GM12878 (cell line): Measurements from ENCODE around the gene SEPTIN7. TPM values are rescaled to one million over a fixed set of nuclear protein-coding genes. Genes with fewer than 3 reads are reported as not detected.

Source experiments
- ATAC-seq: fragments of 200-7000 bp; cut with Tn5 transposase; 3 replicates; pipeline ENCODE4 v1.9.1; 2020; ENCODE audit warnings: mild to moderate bottlenecking, moderate library complexity
- BruUV-seq: library from RNA; stranded (reverse); fragments of 400-500 nt; replicated peaks from 2 replicates; lab custom pipeline; 2021; lab: Mats Ljungman, UMichigan
- CTCF ChIA-PET: fragments of 300-600 bp; sonication (Branson Sonifier 250); formaldehyde crosslinking; extraction: SDS; loops from one replicate; lab custom pipeline; 2021; ENCODE audit warnings: inconsistent platforms; lab: Yijun Ruan, JAX
- POLR2A ChIA-PET: fragments of 350-600 bp; formaldehyde crosslinking; extraction: SDS; loops from one replicate; lab custom pipeline; 2021; ENCODE audit warnings: inconsistent platforms; lab: Charles Lee
- RAD21 ChIA-PET: fragments of 300-600 bp; sonication (Branson Sonifier 250); formaldehyde crosslinking; loops from one replicate; lab custom pipeline; 2023; ENCODE audit warnings: antibody characterized with exemption; ENCODE audit not compliant: unreplicated experiment; lab: Charles Lee
- SMC1A ChIA-PET: fragments of 300-600 bp; sonication (Branson Sonifier 250); formaldehyde crosslinking; loops from one replicate; lab custom pipeline; 2023; ENCODE audit not compliant: unreplicated experiment, uncharacterized antibody; lab: Charles Lee
- DNase-seq: peaks from one replicate; pipeline ENCODE4 v3.0.0-alpha.2; 2011; ENCODE audit warnings: low read depth, low spot score
- FAIRE-seq: peaks from 3 replicates; lab custom pipeline; 2011; peaks lifted over from hg19 to GRCh38; lab: Jason Lieb, UNC
- H2AFZ ChIP-seq: 2 replicates; pipeline ENCODE4 v1.6.0; 2011; ENCODE audit warnings: low read depth, low read length, control low read depth; ENCODE audit not compliant: control insufficient read depth
- H3K27ac ChIP-seq: 2 replicates; pipeline ENCODE4 v1.5.1; 2011; ENCODE audit warnings: control low read depth; ENCODE audit not compliant: control insufficient read depth, insufficient read depth
- H3K27me3 ChIP-seq, 2 experiments: replicated peaks in 1 of 2; 2 replicates each; pipeline versions ENCODE4 v1.6.0 to v1.6.1; 2011; ENCODE audit warnings: low read length in 1 of 2; ENCODE audit not compliant: control insufficient read depth in 2 of 2, insufficient read depth in 2 of 2
- H3K36me3 ChIP-seq, 2 experiments: 2 replicates each; pipeline ENCODE4 v1.5.1; 2011; ENCODE audit warnings: low read length in 1 of 2; ENCODE audit not compliant: control insufficient read depth in 2 of 2, insufficient read depth in 2 of 2
- H3K4me1 ChIP-seq: 2 replicates; pipeline ENCODE4 v1.6.1; 2011; ENCODE audit warnings: mild to moderate bottlenecking, low read length, moderate library complexity, mixed read lengths; ENCODE audit not compliant: control insufficient read depth, insufficient read depth
- H3K4me2 ChIP-seq: 2 replicates; pipeline ENCODE4 v1.6.0; 2011; ENCODE audit warnings: control low read depth; ENCODE audit not compliant: control insufficient read depth, insufficient read depth
- H3K4me3 ChIP-seq: fragments of 200-600 bp; sonication (generic); 2 replicates; pipeline ENCODE4 v1.5.1; 2016
- H3K79me2 ChIP-seq: 2 replicates; pipeline ENCODE4 v1.6.0; 2011; ENCODE audit warnings: low read length; ENCODE audit not compliant: control insufficient read depth, insufficient read depth
- H3K9ac ChIP-seq: 2 replicates; pipeline ENCODE4 v1.8.0; 2011; ENCODE audit warnings: low read length, control low read depth, mixed read lengths; ENCODE audit not compliant: control insufficient read depth, insufficient read depth
- H3K9me3 ChIP-seq: replicated peaks from 3 replicates; pipeline ENCODE4 v1.5.1; 2011; ENCODE audit warnings: mild to moderate bottlenecking, low read length; ENCODE audit not compliant: control insufficient read depth, insufficient read depth
- H4K20me1 ChIP-seq: 2 replicates; pipeline ENCODE4 v1.6.0; 2011; ENCODE audit not compliant: control insufficient read depth, insufficient read depth
- BACH1 ChIP-seq: fragments of 450-650 bp; IDR thresholded peaks from 2 replicates; pipeline ENCODE4 v1.6.1; 2017; ENCODE audit warnings: mild to moderate bottlenecking, borderline replicate concordance
- BHLHE40 ChIP-seq, 2 experiments: fragments of 450-650 bp in 1 of 2; IDR thresholded peaks; 2 replicates each; pipeline ENCODE4 v1.6.1; 2011 to 2017; ENCODE audit warnings: low read depth in 2 of 2, borderline replicate concordance in 1 of 2, improper control_type of control experiment in 1 of 2, low read length in 1 of 2, mild to moderate bottlenecking in 1 of 2
- IKZF2 ChIP-seq, 2 experiments: fragments of 450-650 bp; IDR thresholded peaks; 2 replicates each; pipeline ENCODE4 v1.6.1; 2017; ENCODE audit warnings: mild to moderate bottlenecking in 2 of 2, moderate library complexity in 2 of 2
- KDM1A ChIP-seq: fragments of 200-600 bp; sonication (generic); IDR thresholded peaks from 2 replicates; pipeline ENCODE4 v1.6.1; 2016; ENCODE audit warnings: borderline replicate concordance
- MEF2B ChIP-seq: fragments of 450-650 bp; IDR thresholded peaks from 2 replicates; pipeline ENCODE4 v1.6.1; 2018; ENCODE audit warnings: mild to moderate bottlenecking, moderate library complexity; ENCODE audit not compliant: partially characterized antibody, poor library complexity, severe bottlenecking
- MYB ChIP-seq: fragments of 150-350 bp; IDR thresholded peaks from 2 replicates; pipeline ENCODE4 v1.6.1; 2014; ENCODE audit warnings: mild to moderate bottlenecking, low read depth, low read length, borderline replicate concordance
- NR2F1 ChIP-seq: fragments of 450-650 bp; conservative IDR thresholded peaks from 2 replicates; pipeline ENCODE4 v1.6.1; 2017; ENCODE audit warnings: mild to moderate bottlenecking
- RB1 ChIP-seq: fragments of 450-650 bp; formaldehyde crosslinking; IDR thresholded peaks from 2 replicates; pipeline ENCODE4 v1.6.1; 2017; ENCODE audit warnings: mild to moderate bottlenecking, borderline replicate concordance
- SMC3 ChIP-seq: IDR thresholded peaks from 2 replicates; pipeline ENCODE4 v1.6.1; 2011; ENCODE audit warnings: low read length, improper control_type of control experiment, borderline replicate concordance
- SPI1 ChIP-seq: IDR thresholded peaks from 2 replicates; pipeline ENCODE4 v1.6.1; 2011; ENCODE audit warnings: low read depth, mild to moderate bottlenecking, low read length, moderate library complexity, borderline replicate concordance; ENCODE audit not compliant: insufficient read depth
- TARDBP ChIP-seq: IDR thresholded peaks from 2 replicates; pipeline ENCODE4 v1.6.1; 2016; ENCODE audit warnings: borderline replicate concordance
- WRNIP1 ChIP-seq: IDR thresholded peaks from 2 replicates; pipeline ENCODE4 v1.6.1; 2011; ENCODE audit warnings: low read depth, low read length, improper control_type of control experiment, borderline replicate concordance
- ZBED1 ChIP-seq: IDR thresholded peaks from 2 replicates; pipeline ENCODE4 v1.6.1; 2016; ENCODE audit warnings: borderline replicate concordance
- ZNF207 ChIP-seq: fragments of 450-650 bp; IDR thresholded peaks from 2 replicates; pipeline ENCODE4 v1.6.1; 2014; ENCODE audit warnings: antibody characterized with exemption, mild to moderate bottlenecking, borderline replicate concordance
- WGBS: methylation state at CpG from one replicate; pipeline ENCODE4 v1.1.6; 2016; ENCODE audit warnings: low lambda C conversion rate; ENCODE audit not compliant: insufficient replicate concordance, insufficient coverage; ENCODE audit errors: missing lambda C conversion rate; 5-methylcytosine and 5-hydroxymethylcytosine counted together
- in situ Hi-C: fragments of 300-500 bp; cut with MboI; formaldehyde crosslinking; loops from 9 replicates; pipeline ENCODE4 v1.14.3; 2018; ENCODE audit warnings: mixed read lengths
- intact Hi-C: fragments of 100-400 bp; cut with micrococcal nuclease; formaldehyde crosslinking; loops from one replicate; pipeline ENCODE4 v1.14.2; 2022; ENCODE audit not compliant: unreplicated experiment
- polyA plus RNA-seq, 11 experiments: library from polyadenylated mRNA; depleted of rRNA in 4 of 11; unstranded in 6 of 11; stranded (reverse) in 5 of 11; fragments of >200 nt; fragmentation: Nextera tagmentation in 4 of 11; fragmentation: Illumina TruSeq in 1 of 11; extraction: Ambion mirVana in 4 of 11; extraction: Trizol in 1 of 11; gene quantifications; 1 replicate in 1 of 11; 2 replicates in 10 of 11; pipeline versions ENCODE4 v1.2.1 to v1.2.3, GENCODE V29; 2011 to 2016; ENCODE audit warnings: inconsistent platforms in 2 of 11, missing spikeins in 2 of 11, low read depth in 1 of 11
- total RNA-seq, 4 experiments: library from RNA; depleted of rRNA in 3 of 4; stranded (reverse); fragments of >200 nt in 3 of 4; fragmentation: Illumina TruSeq in 1 of 4; extraction: Trizol in 1 of 4; gene quantifications; 2 replicates each; pipeline versions ENCODE4 v1.2.1 to v1.2.3, GENCODE V29; 2013 to 2021
- TF ChIP-seq, protein P1 (sequence below): IDR thresholded peaks from 2 replicates; pipeline ENCODE4 v1.6.1; 2011; ENCODE audit warnings: mild to moderate bottlenecking, low read depth, low read length, moderate library complexity; ENCODE audit not compliant: insufficient replicate concordance
- TF ChIP-seq, protein P2 (sequence below): fragments of 450-650 bp; IDR thresholded peaks from 2 replicates; pipeline ENCODE4 v1.6.1; 2017; ENCODE audit warnings: antibody characterized with exemption, mild to moderate bottlenecking, moderate library complexity

The SEPTIN7 gene
- total and polyA plus RNA-seq, 10 of the 15 experiments (the other 5 are each of a cell fraction or from before 2014, with no cell fraction given), result 176 to 787 (median 437) TPM

DNA sequence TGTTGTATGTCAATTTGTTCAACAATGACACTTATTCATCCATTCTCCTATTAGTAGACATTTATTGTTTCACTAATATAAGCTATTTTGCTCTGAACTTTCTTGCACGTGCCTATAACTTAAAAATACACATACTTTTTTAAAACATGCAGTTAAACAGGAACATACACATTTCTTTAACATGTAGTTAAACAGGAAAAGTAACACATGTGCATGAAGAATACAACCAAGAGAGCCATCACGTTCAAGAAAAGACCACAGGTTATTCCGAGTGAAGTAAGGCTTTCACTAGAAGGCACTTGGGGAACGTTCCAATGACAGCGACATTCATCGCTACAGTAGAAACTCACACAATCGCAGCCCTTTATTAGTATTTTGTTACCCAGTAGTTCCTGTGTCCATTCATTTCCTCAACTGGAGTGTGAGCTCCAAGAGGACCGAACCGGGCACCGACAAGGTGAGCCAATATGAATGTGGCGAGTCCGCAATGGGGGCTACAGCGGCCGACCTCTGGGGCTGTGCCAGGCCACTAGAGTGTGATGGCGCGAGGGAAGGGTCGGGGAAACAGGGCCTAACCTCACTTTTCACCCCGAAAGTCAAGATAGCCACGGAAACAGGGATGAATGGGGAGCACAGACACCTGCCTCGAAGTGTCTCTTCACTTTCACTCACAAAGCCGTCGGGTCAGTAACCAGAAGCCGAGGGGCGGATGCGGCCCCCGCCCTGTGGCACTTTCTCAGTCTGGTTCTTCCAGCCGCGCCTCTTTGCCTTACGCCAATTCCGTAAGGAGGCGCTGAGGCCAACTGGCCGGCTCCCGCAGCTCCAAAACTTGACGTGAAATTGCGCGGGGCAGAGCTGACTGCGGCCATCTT lies 775 bp upstream of the SEPTIN7 start:
- Histone ChIP-seq H3K4me2 (peak overlapping the region; percentile 95), H3K4me3 (peak overlapping the region; percentile 78), H4K20me1 (0 out of 2 replicates have a peak, but pooled peaks cover 6% of the 10 kb centered on the region), H3K9me3 (no peaks in the 10 kb centered on the region; the same call in none of the 3 replicates), H3K9ac (peak overlapping the region; percentile 98), H3K36me3 (no peaks in the 10 kb centered on the region), H3K4me1 (0 out of 2 replicates have a peak, but pooled peaks cover 3% of the 10 kb centered on the region), H3K27ac (peak overlapping the region; percentile 99), H2AFZ (peak overlapping the region; percentile 97), H3K27me3 (no peaks in the 10 kb centered on the region), H3K79me2 (peaks cover 57% of the 10 kb centered on the region)
- TSS peak; percentile 87 for BruUV-seq
- under 1% methylated on average over 37 of the region's 37 CpGs for WGBS
- RAD21 ChIA-PET, result interaction anchor here (0.7 to 9.4 kb wide), 16 partner anchors 8 to 111 kb away, joined by 3 to 273 read pairs (median 5); no protein-coding TSS in a partner anchor
- ATAC-seq (peak; percentile 69), DNase-seq (peak; percentile 19), FAIRE-seq (no peak)
- SMC1A ChIA-PET, result interaction anchor here (0.7 to 8.1 kb wide), 14 partner anchors 13 to 129 kb away, joined by 3 to 180 read pairs (median 4); no protein-coding TSS in a partner anchor
- POLR2A ChIA-PET, result interaction anchor here (0.6 to 8.8 kb wide), 17 partner anchors 13 to 765 kb away, joined by 3 to 124 read pairs (median 4); partner anchors contain the start of gene HERPUD2
- intact Hi-C loops, result loop anchor here (1.0 to 5.0 kb wide), 4 partner anchors 62 to 105 kb away; partner anchors contain the start of gene HERPUD2
- CTCF ChIA-PET, result interaction anchor here (0.7 to 7.7 kb wide), 13 partner anchors 9 to 105 kb away, joined by 3 to 99 read pairs (median 5); partner anchors contain the start of gene HERPUD2
- in situ Hi-C loops, result loop anchor here (5.0 kb wide), 1 partner anchor 68 kb away; no protein-coding TSS in a partner anchor
- TF ChIP-seq ZNF207 (peak; percentile 19; the same call in 1 of the 2 replicates), SPI1 (no peak), NR2F1 (peak; percentile 78; the same call in 1 of the 2 replicates), KDM1A (no peak), IKZF2 (IDR thresholded peaks at IDR 0.05) (peak; percentile 52 to 59; a peak in 3 of 4 replicates), SMC3 (peak; percentile 4; the same call in 1 of the 2 replicates), TARDBP (0 out of 2 replicates have a peak, but pooled peaks have one; percentile 17), MEF2B (peak; percentile 23), BHLHE40 (IDR thresholded peaks at IDR 0.05; ENCODE audit: borderline replicate concordance in 1 of 2, low read depth in 2 of 2, low read length in 1 of 2) (peak in 1 of 2 experiments; percentile 78; a peak in 2 of 4 replicates), BACH1 (no peak), MYB (no peak), ZBED1 (0 out of 2 replicates have a peak, but pooled peaks have one; percentile 41), WRNIP1 (0 out of 2 replicates have a peak, but pooled peaks have one; percentile 22), RB1 (peak; percentile 10; the same call in 1 of the 2 replicates)
- TF ChIP-seq, protein P1, sequence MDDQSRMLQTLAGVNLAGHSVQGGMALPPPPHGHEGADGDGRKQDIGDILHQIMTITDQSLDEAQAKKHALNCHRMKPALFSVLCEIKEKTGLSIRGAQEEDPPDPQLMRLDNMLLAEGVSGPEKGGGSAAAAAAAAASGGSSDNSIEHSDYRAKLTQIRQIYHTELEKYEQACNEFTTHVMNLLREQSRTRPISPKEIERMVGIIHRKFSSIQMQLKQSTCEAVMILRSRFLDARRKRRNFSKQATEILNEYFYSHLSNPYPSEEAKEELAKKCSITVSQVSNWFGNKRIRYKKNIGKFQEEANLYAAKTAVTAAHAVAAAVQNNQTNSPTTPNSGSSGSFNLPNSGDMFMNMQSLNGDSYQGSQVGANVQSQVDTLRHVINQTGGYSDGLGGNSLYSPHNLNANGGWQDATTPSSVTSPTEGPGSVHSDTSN, result no peak
- TF ChIP-seq, protein P2, sequence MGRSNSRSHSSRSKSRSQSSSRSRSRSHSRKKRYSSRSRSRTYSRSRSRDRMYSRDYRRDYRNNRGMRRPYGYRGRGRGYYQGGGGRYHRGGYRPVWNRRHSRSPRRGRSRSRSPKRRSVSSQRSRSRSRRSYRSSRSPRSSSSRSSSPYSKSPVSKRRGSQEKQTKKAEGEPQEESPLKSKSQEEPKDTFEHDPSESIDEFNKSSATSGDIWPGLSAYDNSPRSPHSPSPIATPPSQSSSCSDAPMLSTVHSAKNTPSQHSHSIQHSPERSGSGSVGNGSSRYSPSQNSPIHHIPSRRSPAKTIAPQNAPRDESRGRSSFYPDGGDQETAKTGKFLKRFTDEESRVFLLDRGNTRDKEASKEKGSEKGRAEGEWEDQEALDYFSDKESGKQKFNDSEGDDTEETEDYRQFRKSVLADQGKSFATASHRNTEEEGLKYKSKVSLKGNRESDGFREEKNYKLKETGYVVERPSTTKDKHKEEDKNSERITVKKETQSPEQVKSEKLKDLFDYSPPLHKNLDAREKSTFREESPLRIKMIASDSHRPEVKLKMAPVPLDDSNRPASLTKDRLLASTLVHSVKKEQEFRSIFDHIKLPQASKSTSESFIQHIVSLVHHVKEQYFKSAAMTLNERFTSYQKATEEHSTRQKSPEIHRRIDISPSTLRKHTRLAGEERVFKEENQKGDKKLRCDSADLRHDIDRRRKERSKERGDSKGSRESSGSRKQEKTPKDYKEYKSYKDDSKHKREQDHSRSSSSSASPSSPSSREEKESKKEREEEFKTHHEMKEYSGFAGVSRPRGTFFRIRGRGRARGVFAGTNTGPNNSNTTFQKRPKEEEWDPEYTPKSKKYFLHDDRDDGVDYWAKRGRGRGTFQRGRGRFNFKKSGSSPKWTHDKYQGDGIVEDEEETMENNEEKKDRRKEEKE, result 0 out of 2 replicates have a peak, but pooled peaks have one; percentile 53
